Body of pancreas (tissue), 4 donors: ENCODE data around the gene DLL4.

Experiments used
- POLR2A ChIP-seq, 3 donors: fragments of 450-650 bp; IDR thresholded peaks; one replicate each; pipeline ENCODE4 v1.6.1; 2016; ENCODE audit warnings: antibody characterized with exemption in 3 of 3, mild to moderate bottlenecking in 2 of 3
- TF ChIP-seq, protein P1 (sequence below), 7 experiments: fragments of 450-650 bp in 4 of 7; fragments of 200-600 bp in 3 of 7; sonication (generic) in 3 of 7; IDR thresholded peaks; one replicate each; pipeline ENCODE4 v1.5.1; 2016 to 2019; ENCODE audit warnings: antibody characterized with exemption in 7 of 7

- TF ChIP-seq POLR2A (IDR thresholded peaks at IDR 0.05) = peak; percentile 65 to 68 (median 67)
- TF ChIP-seq, protein P1, sequence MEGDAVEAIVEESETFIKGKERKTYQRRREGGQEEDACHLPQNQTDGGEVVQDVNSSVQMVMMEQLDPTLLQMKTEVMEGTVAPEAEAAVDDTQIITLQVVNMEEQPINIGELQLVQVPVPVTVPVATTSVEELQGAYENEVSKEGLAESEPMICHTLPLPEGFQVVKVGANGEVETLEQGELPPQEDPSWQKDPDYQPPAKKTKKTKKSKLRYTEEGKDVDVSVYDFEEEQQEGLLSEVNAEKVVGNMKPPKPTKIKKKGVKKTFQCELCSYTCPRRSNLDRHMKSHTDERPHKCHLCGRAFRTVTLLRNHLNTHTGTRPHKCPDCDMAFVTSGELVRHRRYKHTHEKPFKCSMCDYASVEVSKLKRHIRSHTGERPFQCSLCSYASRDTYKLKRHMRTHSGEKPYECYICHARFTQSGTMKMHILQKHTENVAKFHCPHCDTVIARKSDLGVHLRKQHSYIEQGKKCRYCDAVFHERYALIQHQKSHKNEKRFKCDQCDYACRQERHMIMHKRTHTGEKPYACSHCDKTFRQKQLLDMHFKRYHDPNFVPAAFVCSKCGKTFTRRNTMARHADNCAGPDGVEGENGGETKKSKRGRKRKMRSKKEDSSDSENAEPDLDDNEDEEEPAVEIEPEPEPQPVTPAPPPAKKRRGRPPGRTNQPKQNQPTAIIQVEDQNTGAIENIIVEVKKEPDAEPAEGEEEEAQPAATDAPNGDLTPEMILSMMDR (IDR thresholded peaks at IDR 0.05) = peak; percentile 21 to 98 (median 87)
Measured at GRCh38 chr15:40941528-40942336, 12.6 kb downstream of the DLL4 start.
